Esophagus (tissue), 2 donors: Measurements from ENCODE around the gene SIRT2. TPM values are rescaled to one million over a fixed set of nuclear protein-coding genes. Genes with fewer than 3 reads are reported as not detected.
"Not testable (repeated sequence)": the region's sequence is repeated elsewhere in the genome, so short reads cannot be mapped to it uniquely, and the experiment has no call there.

Experiments
- H3K27ac ChIP-seq, 2 donors: one replicate each; pipeline ENCODE4 v1.5.1; 2013; ENCODE audit warnings: low read depth in 2 of 2, mild to moderate bottlenecking in 2 of 2, inconsistent platforms in 1 of 2, low read length in 1 of 2, moderate library complexity in 1 of 2
- H3K27me3 ChIP-seq, 2 donors: one replicate each; pipeline ENCODE4 v1.6.1; 2013; ENCODE audit warnings: low read length in 2 of 2, control low read depth in 1 of 2, mild to moderate bottlenecking in 1 of 2; ENCODE audit not compliant: insufficient read depth in 2 of 2, control insufficient read depth in 1 of 2
- H3K36me3 ChIP-seq, 2 donors: one replicate each; pipeline ENCODE4 v1.6.1; 2013; ENCODE audit warnings: low read length in 1 of 2; ENCODE audit not compliant: control insufficient read depth in 2 of 2, insufficient read depth in 2 of 2
- H3K4me1 ChIP-seq, 2 donors: one replicate each; pipeline ENCODE4 v1.6.1; 2013; ENCODE audit warnings: low read length in 1 of 2; ENCODE audit not compliant: control insufficient read depth in 2 of 2, insufficient read depth in 2 of 2
- H3K4me3 ChIP-seq, 2 donors: one replicate each; pipeline ENCODE4 v1.5.1; 2013; ENCODE audit warnings: low read length in 2 of 2, mild to moderate bottlenecking in 2 of 2, low read depth in 1 of 2, moderate library complexity in 1 of 2
- H3K9me3 ChIP-seq, 2 donors: one replicate each; pipeline ENCODE4 v1.6.1; 2013; ENCODE audit warnings: mild to moderate bottlenecking in 2 of 2, low read depth in 1 of 2, low read length in 1 of 2, moderate library complexity in 1 of 2; ENCODE audit not compliant: control insufficient read depth in 2 of 2, insufficient read depth in 1 of 2
- WGBS, 2 donors: extraction: QIAGEN DNeasy Blood & Tissue Kit; methylation state at CpG; one replicate each; pipeline ENCODE4 v1.1.7; 2013; 5-methylcytosine and 5-hydroxymethylcytosine counted together
- polyA plus RNA-seq, 2 donors: library from polyadenylated mRNA; stranded (reverse); fragments of 200-250 nt; gene quantifications; one replicate each; pipeline ENCODE4 v1.2.3, GENCODE V29; 2013
- donor health status: healthy with polysubstance abuse.
- donor health status: Bipolar disorder and iron deficiency.

Gene SIRT2
- polyA plus RNA-seq, 2 donors, result 29.5 to 36.1 TPM

- Histone ChIP-seq H3K27ac (no peak overlapping the region), H3K4me3 (no peak overlapping the region), H3K9me3 (no peaks in the 10 kb centered on the region), H3K27me3 (no peaks in the 10 kb centered on the region), H3K4me1 (peaks cover 7 to 17% of the 10 kb centered on the region in 2 donors), H3K36me3 (no peaks in the 10 kb centered on the region)
- WGBS, 2 donors, result 88 to 90% methylated on average over 17 to 19 of the region's 19 CpGs
Observed at GRCh38 chr19:38870612-38871011, 28.8 kb downstream of the SIRT2 start.

GRCh38 chr19:38869836-38870607 lies 29.4 kb downstream of the SIRT2 start:
- Histone ChIP-seq H3K27ac (peak overlapping the region; percentile 52 to 67), H3K36me3 (no peaks in the 10 kb centered on the region), H3K4me1 (peaks cover 7 to 17% of the 10 kb centered on the region in 2 donors), H3K27me3 (no peaks in the 10 kb centered on the region), H3K9me3 (no peaks in the 10 kb centered on the region), H3K4me3 (peak overlapping the region; percentile 31 to 54)
- WGBS, 2 donors, result 14 to 18% methylated on average over 52 to 62 of the region's 62 CpGs

- Histone ChIP-seq H3K27ac (peak overlapping the region; percentile 52 to 67), H3K9me3 (no peaks in the 10 kb centered on the region), H3K36me3 (no peaks in the 10 kb centered on the region), H3K4me3 (peak overlapping the region; percentile 31 to 54), H3K27me3 (no peaks in the 10 kb centered on the region), H3K4me1 (peaks cover 7 to 17% of the 10 kb centered on the region in 2 donors)
- 6 to 19% methylated on average over 34 of the region's 34 CpGs for WGBS, 2 donors
Observed at GRCh38 chr19:38869160-38869835, 30.1 kb downstream of the SIRT2 start.

GRCh38 chr19:38868551-38868950 lies 30.9 kb downstream of the SIRT2 start:
- Histone ChIP-seq H3K36me3 (no peaks in the 10 kb centered on the region), H3K4me3 (no peak overlapping the region), H3K4me1 (peaks cover 7 to 14% of the 10 kb centered on the region in 2 donors), H3K27ac (peak overlapping the region in 1 of 2 donors; percentile 40), H3K9me3 (no peaks in the 10 kb centered on the region), H3K27me3 (no peaks in the 10 kb centered on the region)
- 74 to 78% methylated on average over 6 of the region's 6 CpGs for WGBS, 2 donors

- Histone ChIP-seq H3K27me3 (no peaks in the 10 kb centered on the region), H3K27ac (no peak overlapping the region), H3K4me3 (no peak overlapping the region), H3K9me3 (no peaks in the 10 kb centered on the region), H3K36me3 (no peaks in the 10 kb centered on the region), H3K4me1 (peaks cover 7 to 14% of the 10 kb centered on the region in 2 donors)
- WGBS, 2 donors, result 89 to 90% methylated on average over 10 of the region's 10 CpGs
Observed at GRCh38 chr19:38867171-38867780, 32.1 kb downstream of the SIRT2 start.

GRCh38 chr19:38862321-38863059 lies 36.9 kb downstream of the SIRT2 start:
- WGBS, 2 donors, result 47 to 48% methylated on average over 10 of the region's 10 CpGs
- Histone ChIP-seq H3K9me3 (no peaks in the 10 kb centered on the region), H3K27me3 (no peaks in the 10 kb centered on the region), H3K4me3 (no peak overlapping the region), H3K36me3 (no peaks in the 10 kb centered on the region), H3K4me1 (no peaks in the 10 kb centered on the region), H3K27ac (peak overlapping the region; percentile 5 to 54)

- no peak overlapping the region for H3K4me3 ChIP-seq
- no peaks in the 10 kb centered on the region for H3K27me3 ChIP-seq
- 97% methylated on average over 3 of the region's 3 CpGs for WGBS, 2 donors
Observed at GRCh38 chr19:38861368-38861767, 38.0 kb downstream of the SIRT2 start.

GRCh38 chr19:38859631-38860204 lies 39.7 kb downstream of the SIRT2 start:
- H3K27me3 ChIP-seq, H3K4me1 ChIP-seq, H3K9me3 ChIP-seq, H3K4me3 ChIP-seq, H3K27ac ChIP-seq, H3K36me3 ChIP-seq: not testable (repeated sequence)
- WGBS, 2 donors, result 72 to 73% methylated on average over 21 of the region's 21 CpGs

More at GRCh38 chr19:38861368-38861767, 38.0 kb downstream of the SIRT2 start:
- Histone ChIP-seq H3K4me1 (no peaks in the 10 kb centered on the region), H3K27ac (no peak overlapping the region), H3K9me3 (no peaks in the 10 kb centered on the region), H3K36me3 (no peaks in the 10 kb centered on the region)

- Histone ChIP-seq H3K27ac (peak overlapping the region in 1 of 2 donors; percentile 25), H3K4me1 (peaks cover 3% of the 10 kb centered on the region in 2 donors)
- 78 to 81% methylated on average over 3 of the region's 3 CpGs for WGBS, 2 donors
Observed at GRCh38 chr19:38856813-38857212, 42.6 kb downstream of the SIRT2 start.

More at GRCh38 chr19:38856813-38857212, 42.6 kb downstream of the SIRT2 start:
- H3K36me3 ChIP-seq, result no peaks in the 10 kb centered on the region
- H3K27me3 ChIP-seq, result no peaks in the 10 kb centered on the region
- no peaks in the 10 kb centered on the region for H3K9me3 ChIP-seq
- no peak overlapping the region for H3K4me3 ChIP-seq
